G401.6 (cell line): ENCODE measurements around the gene CCN6.
"Not testable (repeated sequence)": the region's sequence is repeated elsewhere in the genome, so short reads cannot be mapped to it uniquely, and the experiment has no call there.

ENCODE experiments used
- FAIRE-seq: peaks from 2 replicates; lab custom pipeline; 2012; peaks lifted over from hg19 to GRCh38; lab: Jason Lieb, UNC

Gene CCN6

DNA sequence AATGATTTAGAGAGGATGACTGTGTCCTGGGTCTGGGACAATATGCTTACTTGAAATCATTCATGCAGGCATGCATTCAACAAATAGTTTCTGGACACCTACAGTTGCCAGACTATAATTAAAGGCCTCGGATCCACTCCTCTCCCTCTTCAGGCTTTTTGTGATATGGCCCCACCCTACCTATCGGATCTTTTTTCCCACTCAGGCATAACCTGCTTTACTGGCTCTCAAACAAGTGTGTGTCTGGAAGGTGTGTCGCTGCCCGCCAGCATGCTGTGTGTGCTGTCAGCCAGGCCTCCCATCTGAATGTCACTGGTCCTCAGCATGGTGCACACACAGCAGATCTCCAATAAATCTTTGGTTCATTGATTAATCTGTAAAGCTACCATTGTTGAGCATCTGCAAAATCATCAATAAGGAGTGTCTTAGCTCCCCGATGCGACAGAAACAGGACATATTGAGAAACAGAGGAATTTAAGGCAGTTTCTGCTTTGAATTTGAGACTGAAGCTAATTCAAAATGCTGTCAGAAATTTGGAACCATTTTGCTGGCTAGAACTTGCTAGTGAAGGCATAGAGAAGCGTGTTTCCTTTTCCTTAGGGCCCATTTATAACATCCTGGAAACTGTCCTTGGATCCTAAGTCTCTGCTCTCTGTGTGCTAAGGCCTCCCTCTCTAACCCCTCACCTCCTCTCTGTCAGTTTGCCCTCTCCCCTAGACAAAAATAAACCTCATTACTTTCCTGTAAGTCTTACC, 23.5 kb upstream of the CCN6 start:
- no peak for FAIRE-seq

DNA sequence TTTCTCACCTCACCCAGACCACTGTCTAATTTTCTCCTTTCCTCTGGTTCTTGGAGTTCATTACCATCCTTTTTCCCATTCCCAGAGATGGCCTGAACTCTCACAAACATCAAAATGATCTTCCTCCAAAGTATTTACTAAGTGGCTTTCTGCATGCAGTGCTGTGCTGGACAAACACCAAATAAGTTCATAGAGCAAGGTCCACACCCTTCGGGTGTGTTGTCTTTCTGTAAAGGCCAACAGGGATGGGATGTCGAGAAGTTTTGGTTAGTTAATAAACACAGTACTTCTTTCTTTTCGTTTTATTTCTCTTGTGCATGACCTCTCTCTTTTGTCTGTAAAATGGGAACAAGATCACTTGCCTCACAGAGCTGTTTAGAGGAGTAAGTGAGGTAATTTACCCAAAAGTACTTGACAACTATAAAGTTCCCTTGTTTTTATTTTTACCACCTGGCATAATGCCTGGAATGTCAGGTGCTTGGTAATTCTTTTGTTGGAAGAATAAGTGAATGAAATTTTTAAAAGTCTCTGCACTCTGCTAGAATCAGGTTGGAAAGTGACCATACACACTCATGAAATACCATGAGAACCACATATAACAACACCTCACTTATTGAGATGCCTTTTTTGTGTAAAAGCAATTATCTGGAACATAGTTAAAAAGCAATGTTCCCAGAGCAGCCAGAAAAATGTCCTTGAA, 22.8 kb upstream of the CCN6 start:
- no peak for FAIRE-seq

DNA sequence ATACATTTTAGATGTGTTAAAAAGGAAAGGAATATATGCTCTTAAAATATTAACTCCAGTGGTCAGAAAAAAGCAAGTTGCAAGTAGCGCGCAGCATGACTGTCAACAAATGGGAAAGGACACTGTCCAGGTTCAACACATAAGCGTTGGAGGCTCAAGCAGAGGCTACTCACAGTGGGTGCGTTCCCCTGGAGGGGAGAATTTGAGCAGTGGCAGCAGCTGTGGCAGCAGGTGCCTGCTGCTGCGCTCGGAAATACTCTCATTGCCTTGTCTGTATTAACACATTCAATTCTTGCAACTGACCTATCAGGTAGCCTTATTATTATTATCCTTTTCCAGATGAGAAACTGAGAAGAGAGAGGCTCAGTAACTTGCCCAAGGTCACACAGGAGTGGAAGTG, 21.9 kb upstream of the CCN6 start:
- FAIRE-seq: no peak

DNA sequence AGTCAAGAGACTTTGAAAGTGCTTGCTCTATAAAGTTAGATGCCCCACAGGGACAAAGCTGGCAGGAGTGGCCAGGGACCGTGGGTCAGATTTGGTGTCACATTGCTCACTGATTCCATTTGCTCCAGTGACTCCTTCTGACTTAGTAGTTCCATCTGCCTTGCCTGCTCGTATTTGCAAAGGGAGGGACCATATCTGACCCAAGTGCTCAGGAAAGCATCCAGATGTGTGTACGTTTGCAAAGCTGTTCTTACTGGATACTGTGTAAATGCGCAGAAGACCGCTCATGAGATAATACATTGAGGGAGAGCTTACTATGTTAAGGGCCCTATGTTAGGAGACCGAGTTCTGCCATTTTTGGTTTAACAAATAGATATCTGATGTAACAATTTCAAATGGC, 21.2 kb upstream of the CCN6 start:
- no peak for FAIRE-seq

DNA sequence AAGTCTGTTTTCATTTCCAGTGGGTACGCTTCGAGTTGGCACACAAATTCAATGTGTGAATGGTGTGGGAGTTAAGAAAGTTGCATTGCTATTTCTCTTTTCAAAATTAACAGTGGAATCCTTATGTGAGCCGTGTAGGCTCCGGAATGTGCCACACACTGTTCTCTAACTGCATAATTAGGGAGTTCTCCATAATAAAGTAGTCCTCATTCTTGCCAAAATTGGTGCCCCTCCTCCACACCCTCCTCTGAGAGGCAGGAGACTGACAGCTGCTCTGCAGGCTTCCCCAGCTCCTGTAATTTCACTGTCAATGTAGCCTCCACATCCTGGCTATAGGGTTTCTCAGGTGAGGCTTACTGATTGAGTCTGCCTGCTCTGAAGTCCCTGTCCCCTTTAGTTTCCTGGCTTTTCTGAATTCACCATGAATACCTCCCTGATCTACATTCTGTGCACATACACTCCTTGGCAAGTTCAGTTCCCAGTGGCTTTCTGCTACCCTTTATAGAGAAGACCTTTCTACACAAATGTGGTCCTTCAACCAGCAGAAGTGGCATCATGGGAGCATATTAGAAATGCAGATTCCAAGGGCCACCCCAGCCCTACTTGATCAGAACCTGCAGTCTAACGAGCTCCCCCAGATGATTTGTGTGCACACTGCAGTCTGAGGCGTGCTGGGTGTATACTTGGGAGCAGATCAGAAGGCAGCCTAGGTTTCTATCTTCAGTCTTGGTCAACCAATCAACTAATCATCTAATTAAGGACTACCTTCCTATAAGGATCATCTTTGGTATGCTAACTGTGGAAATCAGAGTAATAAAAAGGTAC, 19.9 kb upstream of the CCN6 start:
- FAIRE-seq: no peak

DNA sequence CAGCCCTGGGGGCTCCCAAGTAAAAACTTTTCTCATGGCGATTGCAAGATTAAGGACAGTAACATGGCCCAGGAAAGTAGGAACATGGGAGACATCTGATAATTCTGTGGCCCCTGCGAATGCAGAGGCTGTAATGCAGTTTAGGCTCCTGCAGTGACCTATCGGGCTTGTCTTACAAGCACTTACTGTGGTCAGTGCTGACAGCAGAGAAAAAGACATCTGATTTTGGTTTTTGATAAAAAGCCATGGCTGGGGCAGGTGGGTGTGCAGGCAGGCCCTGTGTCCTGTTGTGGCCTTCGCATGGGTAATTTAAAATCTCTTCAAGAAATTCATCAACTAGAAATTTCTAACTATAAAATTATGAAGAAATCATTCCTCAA, 19.3 kb upstream of the CCN6 start:
- FAIRE-seq: no peak

DNA sequence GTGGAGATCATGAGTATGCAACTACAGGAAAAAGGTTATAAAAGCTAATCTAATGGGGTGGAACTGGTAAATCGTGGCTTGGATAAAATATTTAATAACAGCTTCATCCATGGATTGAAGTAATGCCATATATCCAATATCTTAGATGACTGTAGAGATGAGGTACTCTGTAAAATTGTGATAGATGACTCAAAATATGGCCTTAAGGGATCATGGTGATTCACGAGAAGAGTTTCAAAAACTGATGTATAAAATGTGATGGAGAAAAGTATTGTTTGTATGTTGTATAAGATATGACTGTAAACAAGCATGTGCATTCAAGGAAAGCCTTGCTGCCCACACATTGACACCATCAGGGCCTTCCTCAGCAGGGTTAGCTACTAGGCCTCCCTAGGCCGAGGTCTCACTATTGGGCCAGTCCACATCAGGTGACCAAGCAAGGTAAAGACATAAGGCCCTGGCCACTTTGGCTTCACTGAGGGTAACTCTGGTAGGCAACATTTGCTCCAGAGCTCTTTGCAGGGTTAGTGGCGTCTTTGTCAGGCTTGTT, 17.7 kb upstream of the CCN6 start:
- FAIRE-seq: no peak

DNA sequence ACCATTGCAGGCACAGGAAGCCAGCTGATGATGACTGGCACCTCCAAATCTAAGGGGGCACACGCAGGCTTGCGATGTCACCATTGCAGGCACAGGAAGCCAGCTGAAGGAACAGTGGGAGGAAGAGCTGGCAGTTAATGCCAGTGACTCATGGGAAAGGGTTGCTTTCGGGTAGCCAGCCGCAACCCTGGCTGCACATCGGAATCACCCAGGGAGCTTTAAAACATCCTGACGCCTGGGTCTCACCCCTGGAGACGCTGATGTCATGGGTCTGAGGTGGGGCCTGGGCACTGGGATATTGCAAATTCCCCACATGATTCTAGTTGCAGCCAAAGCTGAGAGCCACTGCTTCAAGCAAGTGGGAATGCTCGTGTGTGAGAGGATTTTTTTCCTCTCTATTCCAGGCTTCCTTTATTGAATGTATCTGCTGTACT, 16.1 kb upstream of the CCN6 start:
- no peak for FAIRE-seq

DNA sequence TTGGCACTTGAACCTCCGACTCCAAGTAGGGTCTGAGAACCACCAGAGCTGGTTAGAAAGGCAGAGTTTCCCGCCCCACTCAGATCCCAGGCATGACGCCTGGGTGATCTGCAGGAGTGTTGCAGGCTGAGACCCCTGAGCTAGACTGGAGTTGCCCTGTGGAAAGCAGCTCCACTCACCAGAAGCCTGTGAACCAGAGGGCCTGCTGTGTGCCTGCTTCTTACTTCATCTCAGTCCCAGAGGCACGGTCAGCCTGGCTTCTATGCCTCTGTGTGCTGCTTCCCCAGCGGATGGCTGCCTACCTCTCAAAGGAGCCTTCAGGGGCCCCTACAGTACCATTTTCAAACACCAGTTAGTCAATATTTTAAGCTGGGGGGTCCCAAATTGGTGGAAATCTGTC, 15.6 kb upstream of the CCN6 start:
- no peak for FAIRE-seq

DNA sequence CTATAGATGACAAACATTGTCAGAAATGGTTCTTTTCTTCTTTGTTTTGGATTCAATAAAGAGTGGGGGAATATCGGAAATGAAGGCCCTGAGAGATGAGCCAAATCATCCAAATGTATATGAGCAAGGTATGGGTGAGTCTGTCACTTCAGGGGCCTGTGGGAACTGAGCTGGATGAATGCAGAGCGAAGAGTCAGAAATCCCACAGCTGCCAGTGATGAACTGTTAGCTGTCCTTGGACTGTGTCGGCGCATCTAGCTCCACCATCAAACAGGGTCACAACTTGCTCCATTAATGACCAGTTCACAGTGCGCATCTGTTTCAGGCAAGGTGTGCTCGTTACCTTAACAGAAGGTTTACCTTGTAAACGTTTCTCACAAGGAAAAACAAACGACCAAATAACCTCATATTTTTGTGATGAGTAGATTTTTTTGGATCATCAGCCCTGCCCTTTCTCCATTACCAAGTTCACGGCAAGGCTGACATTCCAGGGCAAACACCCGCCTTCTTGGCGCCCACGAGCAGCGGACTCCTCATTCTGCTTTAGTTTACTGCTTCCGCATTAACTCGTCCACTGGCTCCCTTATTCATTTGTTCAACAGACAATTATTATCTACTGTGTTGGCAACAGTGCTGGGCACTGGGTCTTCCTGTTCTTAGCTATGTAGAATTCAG, 15.0 kb upstream of the CCN6 start:
- no peak for FAIRE-seq

DNA sequence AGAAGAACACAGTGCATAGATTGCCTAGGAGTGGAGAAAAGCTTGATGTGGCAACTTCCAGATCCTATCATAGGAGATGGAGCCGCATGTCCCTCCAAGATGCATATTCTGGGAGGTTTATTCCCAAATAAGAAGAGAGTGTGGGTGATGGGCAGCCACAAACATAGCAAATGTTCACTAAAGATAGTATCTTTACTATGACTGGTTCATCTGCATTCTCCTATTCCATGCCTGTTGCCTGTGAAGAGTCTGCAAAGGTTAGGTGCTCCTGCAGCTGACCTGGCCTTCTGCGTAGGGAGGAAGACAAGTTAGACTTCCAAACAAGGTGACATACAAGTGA, 14.5 kb upstream of the CCN6 start:
- FAIRE-seq: no peak

DNA sequence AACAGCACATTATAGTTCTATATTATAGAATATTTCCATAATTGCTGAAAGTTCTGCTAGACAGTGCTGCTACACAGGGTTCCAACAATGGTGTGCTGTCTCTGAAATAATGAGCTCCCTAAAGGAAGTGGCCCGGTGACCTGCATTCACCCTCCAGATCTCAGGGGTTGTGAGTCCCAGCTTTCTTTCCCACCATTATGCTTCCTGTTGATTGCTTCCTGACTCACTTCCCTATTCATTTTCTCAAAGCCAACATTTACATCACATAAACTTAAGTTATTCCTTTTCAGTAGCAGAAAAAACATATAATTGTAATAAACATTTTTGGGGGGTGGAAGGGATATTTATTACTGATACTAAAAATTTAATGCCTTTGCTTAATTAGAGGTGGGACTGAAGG, 12.9 kb upstream of the CCN6 start:
- no peak for FAIRE-seq

DNA sequence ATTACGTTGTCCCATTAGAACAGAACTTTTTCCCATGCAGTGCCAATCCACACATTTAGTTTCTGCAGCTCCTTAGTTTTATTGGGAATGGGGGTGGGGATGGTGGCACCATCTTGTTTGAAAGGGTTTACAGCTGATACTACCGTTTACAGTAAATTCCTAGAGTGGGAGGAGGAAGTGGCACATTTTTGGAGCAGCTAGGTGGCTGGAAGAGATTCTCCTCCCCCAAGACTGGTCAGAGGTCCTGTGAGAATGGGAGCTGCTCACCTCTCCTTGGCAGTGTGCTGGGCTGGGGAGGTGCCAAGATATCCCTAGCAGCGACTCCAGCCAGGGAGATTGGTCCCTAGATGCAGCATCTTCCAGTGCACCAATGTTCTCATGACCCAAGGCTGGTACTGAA, 12.4 kb upstream of the CCN6 start:
- no peak for FAIRE-seq

DNA sequence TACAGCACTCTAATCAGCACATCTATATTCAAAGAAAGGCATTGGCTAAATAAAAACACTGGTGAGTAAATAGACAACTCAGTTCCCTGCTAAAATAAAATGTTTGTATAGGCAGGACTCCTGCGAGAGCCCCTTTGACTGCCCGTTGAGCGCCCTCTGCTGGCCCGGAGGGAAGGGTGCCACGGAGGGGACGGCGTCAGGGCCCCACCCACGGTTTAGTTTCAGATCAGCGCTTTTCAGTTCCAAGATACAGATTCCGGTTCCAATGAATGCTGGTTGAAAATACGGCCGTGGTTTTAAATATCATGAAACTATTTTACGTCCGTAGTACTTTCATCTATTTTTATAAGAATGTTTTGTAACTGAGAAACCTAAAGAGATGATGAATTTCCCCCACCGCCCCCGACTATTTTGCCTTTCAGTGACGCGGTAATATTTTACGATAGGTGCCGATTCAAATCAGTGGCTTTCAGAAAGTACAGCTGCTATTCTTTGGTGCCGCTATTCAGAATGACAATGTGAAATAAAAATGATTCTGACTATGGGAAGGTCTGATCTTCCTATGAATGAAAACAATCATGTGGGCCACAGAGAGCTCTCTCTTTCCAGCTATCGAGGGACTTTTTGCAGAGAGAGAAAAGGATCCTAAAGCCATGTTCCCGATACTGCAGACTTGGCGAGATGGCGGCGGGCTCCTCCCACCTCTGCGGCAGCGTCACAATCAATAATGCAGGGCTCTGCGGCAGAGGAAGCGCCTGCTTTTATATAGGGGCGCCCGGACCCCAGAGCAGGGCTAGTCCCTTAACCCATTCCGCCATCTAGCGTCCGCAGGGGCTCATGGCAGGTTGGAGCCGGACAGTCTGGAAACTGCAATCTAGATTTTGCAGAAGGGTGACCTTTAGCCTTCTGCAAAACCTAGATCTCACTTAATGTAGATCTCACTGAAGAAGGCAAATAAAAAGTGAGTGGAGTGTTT, 10.6 kb upstream of the CCN6 start:
- peak; percentile 93 for FAIRE-seq

DNA sequence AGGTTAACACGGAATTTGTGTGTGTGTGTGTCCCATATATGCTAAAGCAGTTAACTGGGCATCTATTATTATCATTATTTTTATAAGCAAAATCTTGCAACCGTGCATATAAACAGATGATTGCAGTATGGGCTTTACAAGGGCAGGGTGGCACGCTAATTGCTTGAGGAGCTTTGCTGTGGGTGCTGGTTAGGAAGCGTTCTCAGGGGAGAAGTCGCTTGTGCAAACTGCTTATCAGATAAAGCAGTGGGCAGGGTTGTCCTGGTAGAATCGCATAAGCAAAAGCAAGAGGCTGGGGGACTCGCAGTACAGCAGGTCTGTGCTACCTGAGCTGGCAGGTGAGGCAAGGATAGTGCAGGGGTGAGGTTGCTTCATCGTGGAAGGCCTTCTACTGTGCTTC, 9.7 kb upstream of the CCN6 start:
- no peak for FAIRE-seq

DNA sequence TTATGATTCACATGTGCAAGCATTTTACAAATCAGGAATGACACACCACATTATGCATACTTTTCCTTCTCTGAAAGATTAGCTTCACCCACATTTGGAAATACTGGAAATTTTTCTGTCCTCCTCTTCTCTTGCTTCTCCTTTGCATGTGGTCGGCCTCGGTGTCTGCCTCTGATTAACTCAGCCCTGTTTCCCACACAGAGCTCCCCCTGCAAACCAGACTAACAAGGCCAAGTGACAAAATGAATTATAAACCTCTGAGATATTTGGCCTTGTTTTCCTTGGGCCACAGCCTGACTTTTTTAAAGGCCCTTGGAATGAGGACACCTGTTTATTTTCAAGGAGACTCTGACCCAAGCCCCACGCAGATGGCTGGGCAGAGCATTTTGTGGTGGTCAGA, 9.0 kb upstream of the CCN6 start:
- no peak for FAIRE-seq

DNA sequence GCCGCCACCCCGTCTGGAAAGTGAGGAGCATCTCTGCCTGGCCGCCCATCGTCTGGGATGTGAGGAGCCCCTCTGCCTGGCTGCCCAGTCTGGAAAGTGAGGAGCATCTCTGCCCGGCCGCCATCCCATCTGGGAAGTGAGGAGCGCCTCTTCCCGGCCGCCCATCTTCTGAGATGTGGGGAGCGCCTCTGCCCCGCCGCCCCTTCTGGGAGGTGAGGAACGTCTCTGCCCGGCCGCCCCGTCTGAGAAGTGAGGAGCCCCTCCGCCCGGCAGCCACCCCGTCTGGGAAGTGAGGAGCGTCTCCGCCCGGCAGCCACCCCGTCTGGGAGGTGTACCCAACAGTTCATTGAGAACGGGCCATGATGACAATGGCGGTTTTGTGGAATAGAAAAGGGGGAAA, 6.4 kb upstream of the CCN6 start:
- not testable (repeated sequence) for FAIRE-seq

DNA sequence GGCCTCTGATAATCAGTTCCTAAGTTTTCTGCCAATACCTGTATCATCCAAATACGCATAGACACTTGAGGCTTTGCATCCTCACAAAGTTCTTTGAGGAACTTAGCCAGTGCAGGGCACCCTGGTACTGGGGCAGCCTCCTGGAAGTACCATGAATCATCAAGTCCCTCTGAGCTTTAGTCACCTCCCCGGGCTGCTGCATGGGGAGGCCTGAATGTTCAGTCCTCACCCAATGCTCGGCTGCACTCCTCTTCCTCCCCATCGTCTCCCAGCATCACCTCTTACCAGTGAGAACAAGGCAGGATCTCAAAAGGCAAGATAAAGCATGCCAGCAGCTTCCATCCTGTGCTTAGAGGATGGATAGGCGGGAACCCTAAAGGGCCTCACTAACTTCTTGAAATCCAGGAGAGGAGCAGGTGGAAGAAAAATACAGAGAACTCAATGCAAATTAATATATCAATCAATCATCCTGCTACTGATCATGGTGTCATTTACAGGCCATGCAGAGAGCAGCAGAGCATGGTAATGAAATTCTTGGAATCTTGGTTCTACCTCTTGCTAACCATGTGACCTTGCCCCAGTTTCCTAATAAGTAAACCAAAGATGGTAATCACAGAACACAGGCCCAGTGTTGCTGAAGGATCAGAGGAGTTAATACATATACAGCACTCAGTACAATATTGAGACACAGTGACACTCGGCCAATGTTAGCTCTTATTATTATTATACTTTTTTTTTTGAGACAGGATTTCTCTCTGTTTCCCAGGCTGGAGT, 4.7 kb upstream of the CCN6 start:
- FAIRE-seq: no peak

DNA sequence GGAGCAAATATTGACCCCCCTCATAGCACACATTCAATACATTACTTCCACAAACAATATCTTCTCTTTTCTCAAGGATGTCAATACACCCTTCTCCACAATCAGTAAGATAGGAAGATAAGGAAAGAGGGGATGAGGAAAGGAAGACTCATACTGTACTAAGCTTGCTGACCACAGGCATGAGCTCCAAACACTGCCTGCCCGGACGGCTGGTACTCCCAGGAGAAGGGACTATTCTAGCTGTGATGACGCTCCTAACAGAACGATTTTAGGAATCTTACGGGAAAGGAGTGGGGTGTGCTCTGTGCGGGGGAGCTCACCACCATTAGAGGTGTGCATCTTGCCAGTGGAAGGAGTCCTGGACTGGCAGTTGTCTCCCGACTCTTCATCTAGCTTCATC, 3.9 kb upstream of the CCN6 start:
- no peak for FAIRE-seq

DNA sequence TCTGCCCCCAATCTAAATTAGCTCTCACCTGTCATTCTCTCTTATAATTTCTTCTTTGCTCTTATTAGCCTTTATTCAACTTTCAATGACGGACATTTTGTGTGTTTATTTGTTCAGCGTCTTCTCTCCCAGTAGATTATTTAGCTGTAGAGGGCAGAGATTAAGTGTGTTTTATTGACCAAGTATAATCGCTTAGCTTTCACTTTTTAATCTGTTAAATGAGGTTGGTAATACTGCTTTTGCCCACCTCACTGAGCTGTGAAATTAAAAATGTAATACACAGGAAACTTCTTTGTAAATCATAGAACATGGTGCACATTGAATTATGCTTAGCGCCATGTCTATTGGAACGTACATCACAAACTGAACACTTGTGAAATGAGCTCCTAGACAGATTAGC, 3.5 kb upstream of the CCN6 start:
- FAIRE-seq: no peak
